GM19351 (cell line): Measurements from ENCODE around the gene FRMPD4.
"Not testable (repeated sequence)": the region's sequence is repeated elsewhere in the genome, so short reads cannot be mapped to it uniquely, and the experiment has no call there.

Experiments used
- ATAC-seq: cut with Tn5 transposase; IDR thresholded peaks from one replicate; pipeline ENCODE4 v1.9.1; 2021; ENCODE audit warnings: mild to moderate bottlenecking, moderate library complexity; ENCODE audit not compliant: unreplicated experiment

Gene FRMPD4

DNA sequence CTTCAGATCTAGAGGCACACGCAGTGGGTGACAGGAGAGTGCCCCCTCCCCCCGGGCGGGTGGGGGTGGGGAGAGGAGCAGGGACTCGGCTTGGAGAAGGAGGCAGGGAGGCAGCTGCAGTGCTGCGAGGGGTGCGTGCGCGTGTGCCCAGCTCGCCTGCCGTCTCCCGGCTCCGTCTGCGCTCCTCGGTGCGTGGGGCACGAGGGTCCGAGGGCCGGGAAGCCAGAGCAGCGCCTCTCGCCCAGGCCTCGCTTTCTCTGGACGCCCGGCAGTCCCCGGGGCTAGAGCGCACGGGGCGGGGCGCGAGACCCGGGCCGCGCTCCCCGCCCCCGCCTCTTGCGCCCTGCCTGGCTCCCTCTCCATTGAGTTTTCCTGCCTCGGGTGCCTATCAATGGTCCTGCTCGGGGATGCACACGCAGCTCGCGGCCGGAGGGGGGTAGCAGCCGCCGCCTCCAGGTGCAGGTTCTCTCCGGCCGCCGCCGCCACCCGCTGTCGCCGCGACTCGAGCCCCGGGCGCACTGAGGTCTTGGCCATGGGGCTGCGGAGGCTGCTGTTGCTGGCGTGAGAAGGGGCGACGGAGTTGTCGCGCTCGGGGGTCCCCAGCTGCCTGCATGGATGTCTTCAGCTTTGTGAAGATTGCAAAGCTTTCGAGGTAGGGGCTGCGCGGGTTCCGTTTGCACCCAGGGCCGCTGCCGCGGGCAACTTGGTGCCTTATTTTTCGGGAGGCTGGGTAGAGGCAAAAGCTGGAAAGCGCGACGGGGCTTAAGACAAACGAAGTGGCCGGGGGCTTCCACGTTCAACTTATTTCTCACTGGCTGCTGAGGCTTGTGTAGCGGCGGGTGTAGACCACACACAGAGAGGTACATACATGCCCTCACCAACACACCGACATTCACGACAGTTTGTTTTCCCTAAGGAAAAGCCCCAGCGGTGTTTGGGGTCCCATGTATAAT, at the start of gene FRMPD4:
TSS of gene FRMPD4 (plus strand) at position 113 of the 953 bp plus-strand sequence. CDS start at position 612, 499 bp downstream.
- no peak for ATAC-seq

DNA sequence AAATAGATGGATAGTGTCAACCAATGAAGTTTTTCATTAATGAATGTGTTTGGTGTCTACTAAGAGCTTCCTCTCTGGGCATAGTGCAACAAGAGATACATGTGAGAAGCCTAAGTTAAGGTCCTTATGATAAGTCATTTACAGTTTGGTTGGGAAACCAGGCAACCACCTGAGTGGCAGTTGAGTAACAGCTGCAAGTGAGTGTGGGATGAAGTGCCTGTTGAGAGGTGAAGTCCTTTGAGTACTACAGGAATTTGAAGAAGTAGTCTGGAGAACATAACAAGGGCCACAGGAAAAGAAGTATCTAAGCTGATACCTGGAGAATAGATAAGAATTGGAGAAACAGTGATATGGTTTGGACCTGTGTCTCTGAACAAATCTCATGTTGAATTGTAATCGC, 48.5 kb upstream of the FRMPD4 start:
- ATAC-seq: no peak

DNA sequence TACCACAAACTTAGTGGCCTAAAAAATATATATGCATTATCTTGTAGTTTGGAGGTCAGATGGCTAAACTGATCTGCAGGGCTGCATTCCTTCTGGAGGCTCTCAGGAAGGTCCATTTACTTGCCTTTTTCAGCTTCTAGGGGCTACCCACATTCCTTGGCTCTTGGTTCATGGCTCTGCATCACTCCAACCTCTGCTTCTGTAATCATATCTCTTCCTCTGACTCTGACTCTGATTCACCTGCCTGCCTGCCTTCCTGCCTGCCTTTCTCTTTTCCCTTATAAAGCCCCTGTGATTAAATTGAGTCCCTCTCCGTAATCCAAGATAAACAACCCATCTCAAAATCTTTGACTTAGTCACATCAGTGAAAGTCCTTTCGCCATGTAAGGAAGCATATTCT, 25.0 kb upstream of the FRMPD4 start:
- ATAC-seq: no peak

DNA sequence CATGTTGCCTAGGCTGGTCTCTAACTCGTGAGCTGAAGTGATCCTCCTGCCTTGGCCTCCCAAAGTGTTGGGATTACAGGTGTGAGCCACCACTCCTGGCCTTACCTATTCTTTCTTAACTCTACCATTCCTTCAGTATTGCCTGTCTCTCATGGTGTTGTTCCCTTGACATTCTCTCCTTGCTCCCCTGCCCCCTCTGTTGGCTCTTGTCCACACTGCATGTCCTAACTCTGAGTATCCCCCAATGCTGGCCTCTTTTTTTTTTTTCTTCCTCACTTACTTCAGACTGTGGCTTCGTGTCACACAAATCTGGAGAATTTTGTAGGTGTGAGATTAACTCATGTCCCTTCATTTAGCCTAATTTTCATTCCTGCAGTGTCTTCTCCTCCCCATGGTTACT, 22.9 kb upstream of the FRMPD4 start:
- no peak for ATAC-seq

DNA sequence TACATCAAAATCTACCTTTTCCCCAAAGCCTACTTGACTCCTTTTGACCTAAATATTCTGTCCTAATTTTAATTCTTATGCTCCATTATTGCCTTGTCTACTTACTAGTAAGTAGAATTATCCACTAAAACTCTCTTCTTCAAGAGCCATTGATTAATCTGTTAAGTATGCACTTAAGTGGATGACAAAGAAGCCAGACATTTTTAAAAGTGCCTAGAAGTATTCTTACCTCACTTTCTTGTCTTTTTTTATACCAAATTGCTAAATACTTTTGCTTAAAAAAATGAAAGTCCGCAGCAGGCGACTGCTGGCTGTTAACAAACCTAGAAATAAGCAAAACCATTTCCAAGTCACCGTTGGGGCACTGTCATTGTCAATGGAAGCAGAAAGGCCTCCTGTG, 20.1 kb upstream of the FRMPD4 start:
- no peak for ATAC-seq

DNA sequence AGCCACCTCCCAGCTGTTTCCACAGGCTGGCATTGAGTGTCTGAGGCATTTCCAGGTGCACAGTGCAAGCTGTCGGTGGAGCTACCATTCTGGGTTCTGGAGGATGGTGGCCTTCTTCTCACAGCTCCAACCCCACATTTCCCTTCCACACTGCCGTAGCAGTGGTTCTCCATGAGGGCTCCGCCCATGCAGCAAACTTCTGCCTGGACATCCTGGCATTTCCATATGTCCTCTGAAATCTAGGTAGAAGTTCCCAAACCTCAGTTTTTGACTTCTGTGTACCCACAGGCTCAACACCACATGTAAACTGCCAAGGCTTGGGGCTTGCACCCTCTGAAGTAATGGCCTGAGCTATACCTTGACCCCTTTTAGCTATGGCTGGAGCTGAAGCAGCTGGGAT, 10.3 kb upstream of the FRMPD4 start:
- ATAC-seq: no peak

DNA sequence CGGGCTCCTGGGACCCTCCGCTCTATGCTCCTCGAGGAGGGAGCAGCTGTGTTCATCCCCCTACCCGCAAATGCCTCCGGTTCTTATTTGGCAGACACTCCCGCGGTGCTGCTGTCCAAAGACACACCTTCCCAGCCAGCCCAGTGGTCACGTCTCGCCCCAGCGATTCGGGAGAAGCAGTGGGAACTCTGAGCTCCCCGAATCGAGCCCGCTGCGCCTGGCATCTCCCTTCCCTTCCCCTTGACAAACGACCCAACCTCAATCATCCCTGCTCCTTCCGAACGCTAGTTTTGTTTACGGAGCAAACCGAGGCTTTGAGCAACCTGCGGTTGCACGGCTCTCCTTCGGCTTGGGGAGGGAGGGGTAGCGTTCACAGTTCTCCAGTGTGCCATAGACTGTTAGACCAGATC, 317 bp upstream of the FRMPD4 start:
- ATAC-seq: no peak

DNA sequence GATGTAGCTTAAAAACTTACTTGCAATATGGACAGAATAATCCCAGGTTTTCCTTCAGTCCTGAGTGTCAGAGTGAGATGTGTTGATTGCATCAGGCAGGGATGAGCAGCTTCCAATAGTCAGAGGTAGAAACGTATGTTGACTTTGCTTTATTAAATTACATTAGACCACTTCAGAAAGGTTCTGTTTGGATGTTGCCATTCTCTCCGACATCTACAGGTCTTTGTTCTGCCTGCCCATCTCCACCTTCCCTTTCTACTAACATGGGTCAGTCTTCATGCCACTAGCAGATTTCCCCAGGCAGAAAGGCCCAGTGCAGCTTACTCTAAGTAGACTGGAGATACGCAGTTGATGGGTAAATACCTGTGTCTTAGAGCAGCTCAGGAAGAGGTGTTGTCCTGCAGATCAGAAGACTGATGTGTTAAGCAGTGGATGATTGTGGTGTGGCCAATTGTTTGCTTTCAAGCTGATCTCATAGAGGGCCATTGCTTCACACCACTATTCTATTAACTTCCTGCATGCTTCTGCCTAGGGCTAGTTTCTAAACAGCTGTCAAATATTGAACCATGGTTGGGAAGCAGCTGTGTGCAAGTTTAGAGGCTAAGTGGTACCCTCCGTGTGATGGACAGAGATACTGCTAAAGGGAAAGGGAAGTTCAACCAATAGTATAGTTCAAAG, 1.8 kb downstream of the FRMPD4 start:
- no peak for ATAC-seq

DNA sequence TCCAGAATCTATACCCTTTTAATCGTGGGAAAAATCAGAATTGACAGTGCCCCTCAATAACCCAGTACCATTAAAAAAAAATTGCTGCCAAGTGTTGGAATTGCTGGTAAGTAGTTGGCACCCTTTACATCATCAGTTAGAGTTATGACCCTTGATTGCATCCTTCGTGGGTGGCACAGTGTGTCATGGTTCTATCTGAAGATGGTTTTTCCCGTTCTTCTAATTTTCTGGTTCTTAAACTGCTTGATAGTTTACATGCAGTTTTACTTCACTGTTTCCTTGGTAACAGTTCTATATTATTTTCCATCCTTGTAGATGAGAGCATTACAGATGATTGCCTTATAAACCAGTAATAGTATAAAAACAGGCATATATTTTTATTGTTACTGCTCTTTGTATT, 3.2 kb downstream of the FRMPD4 start:
- no peak for ATAC-seq

DNA sequence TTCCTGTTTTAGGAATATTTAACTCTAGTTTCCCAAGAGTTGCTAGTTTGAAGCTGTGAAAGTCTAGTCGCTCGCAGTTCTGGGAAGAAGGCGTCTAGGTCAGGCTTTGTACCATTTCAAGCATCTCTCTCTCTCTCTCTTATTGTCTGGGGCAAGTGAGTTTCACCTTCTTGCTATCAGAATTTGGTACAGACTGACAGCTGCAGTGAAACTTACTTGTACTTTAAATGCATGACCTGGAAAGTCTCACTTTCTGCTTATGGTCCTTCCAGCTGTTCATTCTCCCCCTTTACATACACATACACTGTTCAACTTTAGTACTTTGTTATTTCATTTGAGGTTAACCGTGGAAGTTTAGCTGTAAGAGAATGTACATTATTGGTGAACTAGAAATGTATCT, 4.4 kb downstream of the FRMPD4 start:
- no peak for ATAC-seq

DNA sequence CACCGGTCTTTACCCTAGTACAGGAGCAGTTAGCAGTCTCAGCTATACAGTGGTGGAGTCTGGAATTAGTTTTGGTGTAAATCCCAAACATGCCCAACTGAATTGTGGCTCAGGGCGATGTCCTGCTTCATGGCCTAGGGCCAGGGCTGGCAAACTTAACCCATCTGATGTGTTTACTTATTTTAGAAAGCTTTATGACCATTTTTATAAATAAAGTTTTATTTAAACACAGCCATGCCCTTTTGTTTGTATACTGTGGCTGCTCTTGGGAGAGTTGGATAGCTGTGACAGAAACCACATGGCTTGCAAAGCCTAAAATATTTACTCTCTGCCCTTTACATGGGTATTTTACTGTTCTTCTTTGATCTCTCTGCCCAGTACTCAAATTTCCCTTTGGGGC, 7.1 kb downstream of the FRMPD4 start:
- no peak for ATAC-seq

DNA sequence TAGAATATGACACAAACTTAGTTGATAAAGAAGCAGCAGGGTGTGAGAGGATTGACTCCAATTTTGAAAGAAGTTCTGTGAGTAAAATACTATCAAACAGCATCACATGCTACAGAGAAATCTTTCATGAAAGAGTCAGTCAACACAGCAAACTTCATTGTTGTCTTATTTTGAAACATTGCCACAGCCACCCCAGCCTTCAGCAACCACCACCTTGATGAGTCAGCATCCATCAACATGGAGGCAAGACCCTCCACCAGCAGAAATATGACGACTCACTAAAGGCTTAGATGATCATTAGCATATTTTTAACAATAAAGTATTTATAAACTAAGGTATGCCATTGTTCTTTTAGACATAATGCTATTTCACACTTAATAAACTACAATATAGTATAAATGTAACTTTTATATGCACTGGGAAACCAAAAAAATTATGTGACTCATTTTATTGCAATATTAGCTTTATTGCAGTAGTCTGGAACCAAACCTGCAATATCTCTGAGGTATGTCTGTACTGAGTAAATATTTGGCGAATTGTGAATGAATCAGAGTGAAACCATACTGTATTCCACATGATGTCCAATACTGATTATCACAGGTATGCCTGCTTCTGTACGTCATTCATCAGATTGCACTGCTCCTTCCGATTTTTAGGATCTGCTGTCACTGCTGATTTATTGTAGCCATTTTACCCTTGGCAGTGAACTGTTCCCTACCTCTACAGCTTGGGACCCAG, 11.6 kb downstream of the FRMPD4 start:
- ATAC-seq: no peak

DNA sequence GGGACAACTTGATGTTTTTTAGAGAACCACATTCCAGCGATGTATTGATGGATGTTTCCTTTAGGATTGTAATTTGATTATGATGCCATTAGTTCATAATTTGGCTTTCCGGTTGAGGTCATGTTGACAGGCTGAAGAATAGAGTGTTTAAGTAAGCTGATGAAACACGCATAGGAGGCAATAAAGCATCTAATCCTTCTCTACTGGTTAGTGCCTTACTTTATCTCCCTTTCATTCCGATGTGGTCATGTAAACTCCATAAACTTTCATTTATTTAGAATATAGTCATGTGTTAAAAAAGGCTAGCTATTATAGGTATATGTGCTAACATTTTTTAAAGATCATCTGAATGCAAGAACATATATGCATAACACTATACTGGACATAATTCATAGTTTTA, 15.0 kb downstream of the FRMPD4 start:
- no peak for ATAC-seq

DNA sequence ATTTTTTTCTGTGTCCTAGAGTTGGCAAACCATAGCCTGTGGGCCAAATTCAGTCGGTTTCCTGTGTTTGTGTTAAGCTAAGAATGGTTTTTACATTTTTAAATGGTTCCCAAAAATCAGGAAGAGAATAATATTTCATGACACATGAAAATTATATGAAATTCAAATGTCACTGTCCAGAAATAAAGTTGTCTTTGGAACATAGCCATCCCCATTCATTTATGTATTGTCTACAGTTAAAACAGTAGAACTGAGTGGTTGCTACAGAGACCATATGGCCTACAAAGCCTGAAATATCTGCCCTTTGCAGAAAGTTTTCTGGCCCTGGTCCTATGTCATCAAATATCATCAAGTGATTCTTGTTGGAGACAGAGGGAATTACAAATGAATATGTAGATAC, 15.5 kb downstream of the FRMPD4 start:
- ATAC-seq: no peak

DNA sequence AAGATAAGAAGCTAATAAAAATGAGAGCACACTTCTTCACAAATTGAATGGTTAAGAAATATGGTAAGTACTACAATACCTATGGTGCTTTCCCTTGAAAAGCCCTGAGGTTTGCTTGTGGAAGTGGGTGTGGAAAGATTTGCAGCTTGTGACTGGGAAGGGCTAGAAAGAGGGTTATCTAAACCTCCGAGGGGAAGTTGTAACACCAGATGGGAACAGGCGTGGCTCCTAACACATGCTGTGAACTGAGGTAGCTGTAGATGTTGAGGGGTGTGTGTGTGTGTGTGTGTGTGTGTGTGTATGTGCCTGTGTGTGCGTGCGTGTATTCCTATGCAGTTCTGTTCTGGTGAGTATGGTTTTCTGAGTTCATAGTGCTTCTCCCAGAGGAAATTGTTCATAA, 21.5 kb downstream of the FRMPD4 start:
- no peak for ATAC-seq

DNA sequence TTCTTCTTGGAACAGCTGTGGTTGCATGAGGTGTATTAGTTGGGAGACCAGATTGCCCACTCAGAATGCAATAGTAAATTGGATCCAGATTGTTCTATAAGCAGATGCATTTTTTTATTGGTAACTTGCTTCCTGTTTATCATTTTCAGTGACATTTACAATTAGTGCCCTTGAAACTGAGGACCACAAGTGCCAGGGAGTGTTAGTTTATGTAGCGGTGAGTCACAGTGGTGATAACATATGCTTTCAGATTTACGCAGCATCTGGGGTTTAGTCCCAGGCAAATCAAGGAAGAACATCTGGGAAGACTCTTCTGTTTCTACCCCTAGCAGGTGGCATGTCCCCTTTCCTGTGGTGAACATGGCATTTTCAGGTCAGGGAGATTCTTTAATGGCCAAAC, 24.1 kb downstream of the FRMPD4 start:
- no peak for ATAC-seq

DNA sequence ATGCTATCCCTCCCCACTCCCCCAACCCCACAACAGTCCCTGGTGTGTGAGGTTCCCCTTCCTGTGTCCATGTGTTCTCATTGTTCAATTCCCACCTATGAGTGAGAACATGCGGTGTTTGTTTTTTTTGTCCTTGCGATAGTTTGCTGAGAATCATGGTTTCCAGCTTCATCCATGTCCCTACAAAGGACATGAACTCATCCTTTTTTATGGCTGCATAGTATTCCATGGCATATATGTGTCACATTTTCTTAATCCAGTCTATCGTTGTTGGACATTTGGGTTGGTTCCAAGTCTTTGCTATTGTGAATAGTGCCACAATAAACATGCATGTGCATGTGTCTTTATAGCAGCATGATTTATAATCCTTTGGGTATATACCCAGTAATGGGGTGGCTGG, 25.9 kb downstream of the FRMPD4 start:
- ATAC-seq: not testable (repeated sequence)

DNA sequence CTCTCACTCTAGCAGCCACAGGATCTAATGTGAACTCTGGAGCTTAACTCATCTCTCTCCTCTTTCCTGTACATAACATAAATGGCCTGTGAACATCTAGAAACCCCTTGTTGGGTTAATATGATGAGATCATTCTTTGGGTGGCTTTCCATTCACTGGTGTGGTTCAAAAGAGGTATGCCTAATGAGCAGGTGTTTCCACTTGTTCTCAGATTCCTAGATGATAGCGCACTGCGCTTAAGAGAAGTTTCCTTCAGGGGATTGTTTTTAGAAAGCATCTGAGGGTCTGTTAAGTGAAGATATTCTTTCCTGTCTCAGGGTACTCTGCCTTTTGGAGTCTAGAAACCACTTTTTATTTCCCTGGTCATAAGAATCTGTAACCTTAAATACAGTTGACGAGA, 32.5 kb downstream of the FRMPD4 start:
- ATAC-seq: no peak

DNA sequence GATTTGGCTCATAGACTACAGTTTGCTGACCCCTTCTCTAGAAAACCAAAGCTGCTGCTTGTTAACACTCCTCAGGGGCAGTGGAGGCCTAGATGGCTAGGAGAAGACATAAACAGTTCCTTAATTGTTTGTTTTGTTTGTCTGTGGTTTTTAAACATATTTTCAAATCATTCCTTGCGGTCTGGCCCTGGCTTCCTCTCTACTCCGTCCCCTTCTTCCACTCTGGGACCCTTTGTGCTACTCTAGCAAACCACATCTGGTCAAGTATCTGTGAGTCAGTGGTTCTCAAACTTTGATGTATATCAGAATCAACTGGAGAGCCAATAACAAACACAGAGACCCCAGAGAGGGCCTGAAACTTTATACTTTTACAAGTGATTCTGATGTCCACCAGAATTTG, 36.1 kb downstream of the FRMPD4 start:
- ATAC-seq: no peak

DNA sequence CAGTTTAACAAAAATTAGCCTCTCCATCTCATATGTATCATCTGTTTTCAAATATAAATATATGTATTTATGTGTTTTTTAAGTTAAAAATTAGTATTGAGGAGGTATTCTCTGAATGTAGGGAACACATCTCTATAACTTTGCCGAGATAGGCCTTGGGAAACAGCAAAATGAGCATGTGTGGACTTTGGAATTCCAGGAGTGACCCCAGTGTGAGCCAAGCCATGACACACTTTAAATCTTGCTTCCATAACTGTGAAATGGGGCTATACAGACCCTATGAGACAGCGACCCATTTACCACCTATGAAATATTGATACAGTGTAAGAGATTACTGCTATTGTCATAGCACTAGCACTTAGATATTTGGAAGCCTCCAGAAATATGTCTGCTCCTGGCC, 58.8 kb downstream of the FRMPD4 start:
- no peak for ATAC-seq

DNA sequence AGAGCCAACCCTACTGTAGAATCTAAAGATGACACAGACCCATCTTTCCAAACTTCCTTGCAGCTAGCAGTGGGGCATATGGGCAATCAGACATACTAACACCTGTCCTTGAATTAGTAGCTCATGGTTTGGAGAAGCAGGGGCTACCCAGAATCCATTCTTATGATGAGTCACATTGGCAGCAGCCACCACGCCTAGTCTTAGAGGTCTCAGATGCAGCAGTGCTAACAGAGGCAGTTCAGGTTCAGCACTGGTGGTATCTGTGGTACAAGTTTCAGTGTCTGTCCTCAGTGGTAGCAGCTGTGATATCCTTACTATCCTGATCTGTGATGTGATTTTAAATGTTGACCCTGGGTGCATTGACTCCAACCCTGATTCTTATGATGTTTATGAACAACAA, 68.1 kb downstream of the FRMPD4 start:
- no peak for ATAC-seq
